Stimulated activated CD4-positive, alpha-beta T cell treated with anti-CD3 and anti-CD28 coated beads, Interleukin-4, amount 100 ng/mL, for 48 hours (primary cell): ENCODE measurements around the gene WNT1.

Experiments
- DNase-seq, 2 donors: peaks; one replicate each; pipeline ENCODE4 v3.0.0-alpha.2; 2020; ENCODE audit warnings: low read depth in 2 of 2

Gene WNT1

DNA sequence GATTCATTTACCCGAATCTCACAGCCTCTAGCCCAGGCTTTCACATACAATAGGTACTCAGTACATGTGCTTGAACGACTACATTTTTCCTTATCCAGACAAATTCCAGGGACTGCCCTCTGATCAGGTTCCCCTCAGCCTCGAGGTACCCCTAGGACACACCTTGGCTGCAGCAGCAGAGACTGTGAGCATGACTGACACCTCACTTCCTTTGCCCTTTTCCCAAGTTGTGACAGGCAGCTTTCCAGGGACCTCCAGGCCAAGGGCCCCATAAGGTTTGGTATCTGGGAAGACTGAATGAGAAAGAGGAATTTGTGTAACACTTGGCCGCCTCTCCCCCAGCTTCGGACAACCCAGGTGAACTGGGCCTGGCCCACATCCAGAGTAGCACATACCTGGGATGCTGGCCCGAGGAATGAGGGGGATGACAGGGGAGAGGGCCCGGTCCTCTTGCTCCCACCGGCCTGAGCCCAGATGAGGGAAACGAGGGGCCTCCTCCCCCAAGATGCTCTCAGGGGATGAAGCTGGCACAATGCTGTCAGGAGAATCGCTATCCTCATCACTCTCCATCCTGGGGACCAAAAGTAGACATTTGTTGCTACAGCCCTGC is 50.6 kb downstream of the WNT1 start:
- no peak for DNase-seq

DNA sequence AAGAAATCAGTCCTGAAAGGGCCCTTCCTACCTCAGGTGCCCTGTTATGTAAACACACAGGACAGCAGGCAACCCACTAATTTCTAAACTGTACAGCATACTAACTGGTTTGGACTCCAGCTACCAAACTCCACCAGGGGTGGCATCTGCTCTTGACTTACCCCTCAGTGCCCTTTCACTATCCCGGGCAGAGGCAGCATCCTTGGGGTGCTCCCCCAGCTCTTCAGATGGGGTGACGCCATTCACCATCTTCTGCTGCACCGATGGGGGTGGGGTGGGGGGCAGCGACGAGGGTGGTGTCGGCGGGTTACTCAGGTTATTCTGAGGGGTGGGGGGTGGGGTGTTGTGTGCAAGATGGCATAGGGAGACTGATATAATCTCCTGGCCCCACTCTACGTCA is 52.0 kb downstream of the WNT1 start:
- no peak for DNase-seq

DNA sequence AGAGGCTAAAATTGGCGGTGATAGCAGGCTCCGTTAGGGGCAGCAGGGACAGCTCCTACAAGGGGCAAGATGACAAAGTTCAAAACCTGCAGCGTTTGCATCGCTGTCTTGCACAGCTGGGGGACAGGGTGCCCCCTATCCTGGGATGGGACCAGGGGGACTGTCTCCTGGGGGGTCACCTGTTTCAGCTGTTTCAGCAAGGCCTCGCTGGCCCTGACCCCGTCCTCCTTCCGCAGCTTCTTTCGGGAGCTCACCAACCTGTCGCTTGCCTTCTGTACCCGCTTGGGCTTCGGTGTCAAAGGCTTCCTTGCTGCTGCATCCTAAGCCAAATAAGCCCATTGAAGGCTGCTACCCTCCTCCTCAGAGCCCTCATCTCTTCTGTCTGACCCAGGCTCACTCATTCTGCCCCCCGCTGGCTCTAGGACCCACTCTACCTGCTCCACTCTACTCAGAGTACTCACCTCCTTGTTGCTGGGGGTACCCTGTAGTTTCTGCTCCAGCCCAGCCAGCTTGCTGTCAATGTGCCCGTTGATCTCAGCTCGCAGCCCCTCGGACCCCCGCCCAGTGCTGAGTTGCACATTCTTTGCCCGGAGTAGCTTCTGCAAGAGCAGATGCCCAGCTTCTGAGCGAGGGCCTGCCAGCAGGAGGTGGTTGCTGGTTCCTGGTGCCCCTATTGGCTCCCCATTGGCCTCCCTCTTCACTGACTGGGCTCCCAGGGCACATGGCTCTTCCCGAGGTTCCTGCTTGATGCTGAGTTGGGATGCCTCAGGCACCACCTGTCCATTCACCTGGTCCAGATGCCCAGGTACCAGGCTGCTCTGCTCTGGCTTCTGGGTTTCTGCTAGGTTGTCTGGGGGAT is 52.8 kb downstream of the WNT1 start:
- no peak for DNase-seq

DNA sequence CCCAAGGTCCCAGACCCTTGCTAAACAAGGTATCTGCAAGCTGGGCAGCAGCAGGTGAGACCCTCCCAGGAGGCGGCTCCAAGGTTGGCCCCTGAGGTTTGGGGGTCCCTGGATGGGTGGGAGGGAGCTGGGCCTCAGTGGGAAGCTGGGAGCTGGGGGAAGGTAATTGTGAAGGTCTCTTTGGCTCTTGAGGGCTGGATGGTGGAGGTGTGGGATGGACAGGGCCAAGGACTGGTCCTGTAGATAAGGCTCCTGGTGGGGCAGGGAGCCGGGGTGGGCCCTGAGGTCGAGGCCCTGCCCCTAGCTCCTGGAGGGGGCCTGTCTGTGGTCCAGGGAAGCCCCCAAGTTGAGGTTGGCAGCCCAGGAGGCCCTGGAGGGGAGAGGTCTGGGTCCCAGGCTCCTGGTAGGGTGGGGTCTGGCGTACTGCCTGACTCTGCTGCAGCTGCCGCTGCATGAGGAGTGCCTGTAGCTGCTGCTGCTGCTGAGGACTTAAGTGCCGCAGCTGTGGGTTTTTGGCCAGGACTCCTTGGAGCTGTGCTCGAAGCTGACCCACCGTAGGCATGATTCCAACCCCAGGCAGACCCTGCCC is 53.5 kb downstream of the WNT1 start:
- DNase-seq = no peak
